GM12892 (cell line): ENCODE results near the gene GMEB2.

ENCODE experiments used
- POLR2A ChIP-seq: IDR thresholded peaks from 2 replicates; pipeline ENCODE4 v1.6.1; 2011; ENCODE audit warnings: low read depth, low read length, control low read depth
- POLR2AphosphoS5 ChIP-seq: IDR thresholded peaks from 2 replicates; pipeline ENCODE4 v1.6.1; 2011; ENCODE audit warnings: low read depth, low read length, control low read depth
- TAF1 ChIP-seq: IDR thresholded peaks from 2 replicates; pipeline ENCODE4 v1.6.1; 2011; ENCODE audit warnings: low read depth, mild to moderate bottlenecking, control low read depth, low read length, borderline replicate concordance

GRCh38 chr20:63633732-63634131 is 6.8 kb upstream of the GMEB2 start:
- TF ChIP-seq POLR2AphosphoS5 (no peak), POLR2A (no peak), TAF1 (no peak)
